Skeletal muscle satellite cell (primary cell): Measurements from ENCODE around the gene KRABD2.

Experiments
- H3K27me3 ChIP-seq: 2 replicates; pipeline ENCODE4 v1.7.0; 2013; ENCODE audit warnings: low read length; ENCODE audit not compliant: control insufficient read depth, insufficient read depth
- H3K36me3 ChIP-seq: 2 replicates; pipeline ENCODE4 v1.7.0; 2013; ENCODE audit warnings: mild to moderate bottlenecking, control low read depth, low read length; ENCODE audit not compliant: insufficient read depth
- H3K4me1 ChIP-seq: 2 replicates; pipeline ENCODE4 v1.7.0; 2013; ENCODE audit warnings: low read length; ENCODE audit not compliant: control insufficient read depth, insufficient read depth
- H3K4me2 ChIP-seq: 2 replicates; pipeline ENCODE4 v1.7.0; 2013; ENCODE audit warnings: mild to moderate bottlenecking, low read length
- H3K4me3 ChIP-seq: 2 replicates; pipeline ENCODE4 v1.7.0; 2013; ENCODE audit warnings: low read length
- H3K9ac ChIP-seq: 2 replicates; pipeline ENCODE4 v1.7.0; 2013; ENCODE audit warnings: mild to moderate bottlenecking, low read depth, low read length, moderate library complexity
- H3K9me3 ChIP-seq: replicated peaks from 2 replicates; pipeline ENCODE4 v1.7.0; 2013; ENCODE audit warnings: mild to moderate bottlenecking, control low read depth, low read length

KRABD2 gene

GRCh38 chr17:8376271-8377067 lies at the start of gene KRABD2:
Gene KRABD2, minus strand, starts transcription at chr17:8376704.
- Histone ChIP-seq H3K4me3 (peak within 1 kb of the TSS; percentile 75), H3K4me1 (peaks cover 26% of the 10 kb centered on the region), H3K27me3 (no peaks in the 10 kb centered on the region), H3K4me2 (peak within 1 kb of the TSS; percentile 91), H3K36me3 (peaks cover 47% of the 10 kb centered on the region), H3K9ac (peak within 1 kb of the TSS; percentile 81), H3K9me3 (no peaks in the 10 kb centered on the region)

- H3K27me3 ChIP-seq = peaks cover 31% of the 10 kb centered on the region
- no peak overlapping the region for H3K4me3 ChIP-seq
- H3K9me3 ChIP-seq = no peaks in the 10 kb centered on the region
- no peak overlapping the region for H3K9ac ChIP-seq
- peaks cover 9% of the 10 kb centered on the region for H3K4me1 ChIP-seq
- no peaks in the 10 kb centered on the region for H3K36me3 ChIP-seq
- H3K4me2 ChIP-seq = no peak overlapping the region
Observed at GRCh38 chr17:8421571-8421970, 45.1 kb upstream of the KRABD2 start.

- peaks cover 9% of the 10 kb centered on the region for H3K4me1 ChIP-seq
- no peak overlapping the region for H3K4me2 ChIP-seq
- H3K4me3 ChIP-seq = no peak overlapping the region
- no peaks in the 10 kb centered on the region for H3K36me3 ChIP-seq
- H3K9ac ChIP-seq = no peak overlapping the region
- no peaks in the 10 kb centered on the region for H3K9me3 ChIP-seq
- peaks cover 32% of the 10 kb centered on the region for H3K27me3 ChIP-seq
Observed at GRCh38 chr17:8420041-8420934, 43.8 kb upstream of the KRABD2 start.

- no peak overlapping the region for H3K9ac ChIP-seq
- H3K36me3 ChIP-seq = no peaks in the 10 kb centered on the region
- H3K9me3 ChIP-seq = no peaks in the 10 kb centered on the region
- peaks cover 29% of the 10 kb centered on the region for H3K27me3 ChIP-seq
- H3K4me2 ChIP-seq = no peak overlapping the region
- H3K4me1 ChIP-seq = peaks cover 9% of the 10 kb centered on the region
- H3K4me3 ChIP-seq = no peak overlapping the region
Observed at GRCh38 chr17:8419305-8419704, 42.8 kb upstream of the KRABD2 start.

GRCh38 chr17:8418471-8418870 lies 42.0 kb upstream of the KRABD2 start:
- H3K9ac ChIP-seq = no peak overlapping the region
- H3K9me3 ChIP-seq = no peaks in the 10 kb centered on the region
- H3K27me3 ChIP-seq = peaks cover 24% of the 10 kb centered on the region
- H3K36me3 ChIP-seq = no peaks in the 10 kb centered on the region
- no peak overlapping the region for H3K4me3 ChIP-seq
- H3K4me1 ChIP-seq = peaks cover 9% of the 10 kb centered on the region
- H3K4me2 ChIP-seq = no peak overlapping the region

- H3K36me3 ChIP-seq = no peaks in the 10 kb centered on the region
- H3K4me2 ChIP-seq = no peak overlapping the region
- H3K4me1 ChIP-seq = peaks cover 9% of the 10 kb centered on the region
- no peak overlapping the region for H3K9ac ChIP-seq
- no peaks in the 10 kb centered on the region for H3K9me3 ChIP-seq
- H3K27me3 ChIP-seq = peaks cover 26% of the 10 kb centered on the region
- H3K4me3 ChIP-seq = no peak overlapping the region
Observed at GRCh38 chr17:8417806-8418205, 41.3 kb upstream of the KRABD2 start.

GRCh38 chr17:8413938-8414337 lies 37.4 kb upstream of the KRABD2 start:
- H3K9ac ChIP-seq = no peak overlapping the region
- peaks cover 33% of the 10 kb centered on the region for H3K27me3 ChIP-seq
- peaks cover 5% of the 10 kb centered on the region for H3K4me1 ChIP-seq
- H3K4me2 ChIP-seq = no peak overlapping the region
- H3K4me3 ChIP-seq = no peak overlapping the region
- no peaks in the 10 kb centered on the region for H3K36me3 ChIP-seq
- H3K9me3 ChIP-seq = no peaks in the 10 kb centered on the region

- Histone ChIP-seq H3K27me3 (peaks cover 32% of the 10 kb centered on the region), H3K4me3 (no peak overlapping the region), H3K4me2 (no peak overlapping the region), H3K9me3 (no peaks in the 10 kb centered on the region), H3K4me1 (peaks cover 5% of the 10 kb centered on the region), H3K36me3 (no peaks in the 10 kb centered on the region), H3K9ac (no peak overlapping the region)
Observed at GRCh38 chr17:8413328-8413727, 36.8 kb upstream of the KRABD2 start.

- no peaks in the 10 kb centered on the region for H3K36me3 ChIP-seq
- no peak overlapping the region for H3K4me3 ChIP-seq
- no peak overlapping the region for H3K4me2 ChIP-seq
- peaks cover 5% of the 10 kb centered on the region for H3K4me1 ChIP-seq
- no peak overlapping the region for H3K9ac ChIP-seq
- no peaks in the 10 kb centered on the region for H3K9me3 ChIP-seq
- peaks cover 21% of the 10 kb centered on the region for H3K27me3 ChIP-seq
Observed at GRCh38 chr17:8412089-8412488, 35.6 kb upstream of the KRABD2 start.

- Histone ChIP-seq H3K9me3 (no peaks in the 10 kb centered on the region), H3K36me3 (no peaks in the 10 kb centered on the region), H3K9ac (no peak overlapping the region), H3K27me3 (peaks cover 15% of the 10 kb centered on the region), H3K4me3 (no peak overlapping the region), H3K4me1 (peaks cover 5% of the 10 kb centered on the region), H3K4me2 (no peak overlapping the region)
Observed at GRCh38 chr17:8410883-8411238, 34.4 kb upstream of the KRABD2 start.

GRCh38 chr17:8409966-8410882 lies 33.7 kb upstream of the KRABD2 start:
- H3K9me3 ChIP-seq = no peaks in the 10 kb centered on the region
- peaks cover 5% of the 10 kb centered on the region for H3K4me1 ChIP-seq
- no peaks in the 10 kb centered on the region for H3K36me3 ChIP-seq
- no peak overlapping the region for H3K4me3 ChIP-seq
- H3K9ac ChIP-seq = no peak overlapping the region
- H3K4me2 ChIP-seq = peak overlapping the region; percentile 29
- peaks cover 15% of the 10 kb centered on the region for H3K27me3 ChIP-seq
